WTC11 (cell line): Measurements from ENCODE around the gene HPSE2. TPM values are rescaled to one million over a fixed set of nuclear protein-coding genes. Genes with fewer than 3 reads are reported as not detected.

ENCODE experiments used
- ATAC-seq: fragments of 200-7000 bp; cut with Tn5 transposase; 2 replicates; pipeline ENCODE4 v1.10.0; 2021; ENCODE audit warnings: mild to moderate bottlenecking, moderate library complexity
- CTCF ChIA-PET: fragments of 300-600 bp; sonication (Branson Sonifier 250); formaldehyde crosslinking; loops from one replicate; lab custom pipeline; 2021; ENCODE audit warnings: antibody characterized with exemption; lab: Charles Lee
- POLR2A ChIA-PET: fragments of 350-600 bp; sonication (Branson Sonifier 250); formaldehyde crosslinking; loops from one replicate; lab custom pipeline; 2021; ENCODE audit warnings: antibody characterized with exemption; lab: Charles Lee
- DNase-seq: peaks from one replicate; pipeline ENCODE4 v3.0.0; 2021; ENCODE audit warnings: low spot score
- H3K27ac Mint-ChIP-seq: 2 replicates; pipeline ENCODE4 v1.8.0; 2021; ENCODE audit warnings: mixed read lengths
- H3K27me3 Mint-ChIP-seq: 2 replicates; pipeline ENCODE4 v1.8.0; 2021; ENCODE audit warnings: low read depth, mild to moderate bottlenecking, moderate library complexity, mixed read lengths
- H3K36me3 Mint-ChIP-seq: 2 replicates; pipeline ENCODE4 v1.8.0; 2021; ENCODE audit warnings: mixed read lengths
- H3K4me1 Mint-ChIP-seq: 2 replicates; pipeline ENCODE4 v1.8.0; 2022; ENCODE audit warnings: mixed read lengths
- H3K4me3 Mint-ChIP-seq: 2 replicates; pipeline ENCODE4 v1.8.0; 2021; ENCODE audit warnings: mild to moderate bottlenecking, moderate library complexity, mixed read lengths
- H3K9me3 Mint-ChIP-seq: 2 replicates; pipeline ENCODE4 v1.8.0; 2021; ENCODE audit warnings: mixed read lengths
- ESRRA ChIP-seq: sonication (generic); formaldehyde crosslinking; IDR thresholded peaks from 2 replicates; pipeline ENCODE4 v1.8.1; 2022; ENCODE audit warnings: mild to moderate bottlenecking, missing genetic modification reagents, borderline replicate concordance
- FOXP1 ChIP-seq: sonication (generic); formaldehyde crosslinking; IDR thresholded peaks from 2 replicates; pipeline ENCODE4 v1.8.0; 2022; ENCODE audit warnings: missing genetic modification reagents, mild to moderate bottlenecking, moderate library complexity, borderline replicate concordance
- NFYB ChIP-seq: sonication (generic); formaldehyde crosslinking; conservative IDR thresholded peaks from 2 replicates; pipeline ENCODE4 v1.8.0; 2022; ENCODE audit warnings: low read depth, missing genetic modification reagents
- OVOL2 ChIP-seq: fragments of 250-450 bp; sonication (Bioruptor Pico); IDR thresholded peaks from 2 replicates; pipeline ENCODE4 v1.9.0; 2021; ENCODE audit warnings: mild to moderate bottlenecking, borderline replicate concordance
- RELA ChIP-seq: sonication (generic); formaldehyde crosslinking; IDR thresholded peaks from 2 replicates; pipeline ENCODE4 v1.8.1; 2022; ENCODE audit warnings: missing genetic modification reagents, mild to moderate bottlenecking, borderline replicate concordance
- RORB ChIP-seq: fragments of 250-450 bp; sonication (Bioruptor Pico); IDR thresholded peaks from 2 replicates; pipeline ENCODE4 v1.9.0; 2021; ENCODE audit warnings: mild to moderate bottlenecking
- SMAD4 ChIP-seq: sonication (generic); formaldehyde crosslinking; IDR thresholded peaks from 2 replicates; pipeline ENCODE4 v1.8.0; 2022; ENCODE audit warnings: mild to moderate bottlenecking, missing genetic modification reagents
- TEAD4 ChIP-seq: sonication (generic); formaldehyde crosslinking; IDR thresholded peaks from 2 replicates; pipeline ENCODE4 v1.8.0; 2022; ENCODE audit warnings: mild to moderate bottlenecking, missing genetic modification reagents
- ZNF138 ChIP-seq: sonication (generic); formaldehyde crosslinking; conservative IDR thresholded peaks from 2 replicates; pipeline ENCODE4 v1.8.1; 2022; ENCODE audit warnings: mild to moderate bottlenecking, moderate library complexity, missing genetic modification reagents
- ZNF396 ChIP-seq: fragments of 250-450 bp; sonication (Bioruptor Pico); IDR thresholded peaks from 2 replicates; pipeline ENCODE4 v1.8.0; 2021; ENCODE audit warnings: mild to moderate bottlenecking, moderate library complexity, borderline replicate concordance
- ZNF416 ChIP-seq: fragments of 250-450 bp; sonication (Bioruptor Pico); IDR thresholded peaks from 2 replicates; pipeline ENCODE4 v1.9.0; 2021; ENCODE audit warnings: mild to moderate bottlenecking, inconsistent platforms
- total RNA-seq: library from RNA; stranded (reverse); gene quantifications from 3 replicates; pipeline ENCODE4 v1.2.3, GENCODE V29; 2021
- TF ChIP-seq, protein P1 (sequence below): fragments of 200-600 bp; IDR thresholded peaks from 2 replicates; pipeline ENCODE4 v1.8.0; 2022; ENCODE audit warnings: antibody characterized with exemption
- TF ChIP-seq, protein P2 (sequence below): sonication (generic); formaldehyde crosslinking; IDR thresholded peaks from 2 replicates; pipeline ENCODE4 v1.8.1; 2022; ENCODE audit warnings: mild to moderate bottlenecking, missing genetic modification reagents, moderate library complexity, borderline replicate concordance
- TF ChIP-seq, protein P3 (sequence below): sonication (generic); formaldehyde crosslinking; IDR thresholded peaks from 2 replicates; pipeline ENCODE4 v1.8.1; 2022; ENCODE audit warnings: low read depth, mild to moderate bottlenecking, moderate library complexity, missing genetic modification reagents, borderline replicate concordance
- TF ChIP-seq, protein P4 (sequence below): fragments of 250-450 bp; sonication (Bioruptor Pico); IDR thresholded peaks from 2 replicates; pipeline ENCODE4 v1.8.0; 2021; ENCODE audit warnings: mild to moderate bottlenecking
- TF ChIP-seq, protein P5 (sequence below): fragments of 250-450 bp; sonication (Bioruptor Pico); IDR thresholded peaks from 2 replicates; pipeline ENCODE4 v1.9.0; 2021; ENCODE audit warnings: moderate library complexity, mild to moderate bottlenecking, inconsistent platforms, borderline replicate concordance
- TF ChIP-seq, protein P6 (sequence below): sonication (generic); formaldehyde crosslinking; IDR thresholded peaks from 2 replicates; pipeline ENCODE4 v1.8.0; 2022; ENCODE audit warnings: mild to moderate bottlenecking, missing genetic modification reagents
- TF ChIP-seq, protein P7 (sequence below): sonication (generic); formaldehyde crosslinking; IDR thresholded peaks from 2 replicates; pipeline ENCODE4 v1.8.1; 2023; ENCODE audit warnings: mild to moderate bottlenecking, missing genetic modification reagents, moderate library complexity

The HPSE2 gene
- total RNA-seq, 1 experiment from 2014 or later: 0.66 TPM

DNA sequence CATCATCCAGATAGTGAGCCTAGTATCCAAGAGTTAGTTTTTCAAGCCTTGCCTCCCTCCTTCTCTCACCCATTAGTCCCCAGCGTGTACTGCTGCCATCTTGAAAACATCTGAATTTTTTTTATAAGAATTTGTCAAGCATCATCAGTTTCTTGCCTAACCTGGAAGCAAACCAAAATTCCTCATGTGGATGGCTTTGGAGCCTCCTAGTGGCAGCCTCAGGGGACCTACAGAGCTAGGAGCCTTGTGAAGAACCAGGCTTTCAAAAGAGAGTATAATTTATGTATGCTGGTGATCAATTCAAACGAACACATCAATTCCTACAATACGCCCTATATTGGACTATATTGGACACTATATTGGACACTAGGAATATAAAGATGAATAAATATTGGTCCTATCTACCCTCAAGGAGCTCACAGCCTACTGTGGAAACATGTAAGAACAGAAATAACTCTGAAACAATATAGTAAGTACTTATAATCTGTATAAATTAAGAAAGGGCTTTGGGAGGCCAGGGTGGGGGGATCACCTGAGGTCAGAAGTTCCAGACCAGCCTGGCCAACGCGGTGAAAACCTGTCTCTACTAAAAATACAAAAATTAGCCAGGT, 63.4 kb downstream of the HPSE2 start:
- TF ChIP-seq, protein P1, sequence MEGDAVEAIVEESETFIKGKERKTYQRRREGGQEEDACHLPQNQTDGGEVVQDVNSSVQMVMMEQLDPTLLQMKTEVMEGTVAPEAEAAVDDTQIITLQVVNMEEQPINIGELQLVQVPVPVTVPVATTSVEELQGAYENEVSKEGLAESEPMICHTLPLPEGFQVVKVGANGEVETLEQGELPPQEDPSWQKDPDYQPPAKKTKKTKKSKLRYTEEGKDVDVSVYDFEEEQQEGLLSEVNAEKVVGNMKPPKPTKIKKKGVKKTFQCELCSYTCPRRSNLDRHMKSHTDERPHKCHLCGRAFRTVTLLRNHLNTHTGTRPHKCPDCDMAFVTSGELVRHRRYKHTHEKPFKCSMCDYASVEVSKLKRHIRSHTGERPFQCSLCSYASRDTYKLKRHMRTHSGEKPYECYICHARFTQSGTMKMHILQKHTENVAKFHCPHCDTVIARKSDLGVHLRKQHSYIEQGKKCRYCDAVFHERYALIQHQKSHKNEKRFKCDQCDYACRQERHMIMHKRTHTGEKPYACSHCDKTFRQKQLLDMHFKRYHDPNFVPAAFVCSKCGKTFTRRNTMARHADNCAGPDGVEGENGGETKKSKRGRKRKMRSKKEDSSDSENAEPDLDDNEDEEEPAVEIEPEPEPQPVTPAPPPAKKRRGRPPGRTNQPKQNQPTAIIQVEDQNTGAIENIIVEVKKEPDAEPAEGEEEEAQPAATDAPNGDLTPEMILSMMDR: peak; percentile 61
- TF ChIP-seq FOXP1 (CRISPR knock-in tag): no peak
- Mint-ChIP-seq H3K27ac (no peak overlapping the region), H3K36me3 (0 out of 2 replicates have a peak, but pooled peaks cover 2% of the 10 kb centered on the region), H3K27me3 (no peaks in the 10 kb centered on the region), H3K9me3 (peaks cover 4% of the 10 kb centered on the region; the same call in 1 of the 2 replicates), H3K4me1 (peaks cover 13% of the 10 kb centered on the region), H3K4me3 (no peak overlapping the region)
- ChIA-PET CTCF (interaction anchor here (0.5 to 1.8 kb wide), 16 partner anchors 11 to 747 kb away, joined by 3 to 11 read pairs (median 3); no protein-coding TSS in a partner anchor), POLR2A (no interaction called here)
- ATAC-seq (peak; percentile 81), DNase-seq (peak; percentile 65)

DNA sequence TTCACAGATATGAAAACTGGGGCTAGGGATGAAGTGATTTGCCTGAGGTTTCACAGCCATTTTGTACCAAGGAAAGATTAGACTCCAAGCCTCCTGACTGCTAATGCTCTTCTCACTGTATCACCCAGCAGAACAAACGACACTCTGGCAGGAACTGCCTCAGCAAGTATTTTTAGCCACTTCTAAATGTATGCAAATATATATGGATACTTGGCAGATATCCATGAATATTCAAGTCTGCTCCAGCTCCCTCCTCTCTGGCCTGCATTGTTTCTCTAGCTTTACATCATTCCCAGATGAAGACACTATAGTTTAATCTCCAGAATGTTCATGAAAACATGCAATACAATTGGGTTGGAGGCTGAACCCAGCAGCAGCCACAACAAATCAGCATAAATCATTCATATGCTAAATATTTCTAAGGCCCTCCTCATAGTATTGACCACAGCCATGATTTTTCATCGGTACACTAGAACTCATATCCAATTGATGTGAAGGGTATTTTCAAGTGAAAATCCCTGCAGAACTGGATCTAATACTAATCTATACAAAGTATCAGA, 65.5 kb downstream of the HPSE2 start:
- ATAC-seq (peak; percentile 52), DNase-seq (no peak)
- Mint-ChIP-seq H3K27ac (peak overlapping the region; percentile 73; the same call in 1 of the 2 replicates), H3K9me3 (peaks cover 7% of the 10 kb centered on the region; the same call in 1 of the 2 replicates), H3K27me3 (no peaks in the 10 kb centered on the region)
- POLR2A ChIA-PET: interaction anchor here (0.5 kb wide), 1 partner anchor 14 kb away, joined by 3 read pairs; no protein-coding TSS in a partner anchor
- TF ChIP-seq, protein P2, sequence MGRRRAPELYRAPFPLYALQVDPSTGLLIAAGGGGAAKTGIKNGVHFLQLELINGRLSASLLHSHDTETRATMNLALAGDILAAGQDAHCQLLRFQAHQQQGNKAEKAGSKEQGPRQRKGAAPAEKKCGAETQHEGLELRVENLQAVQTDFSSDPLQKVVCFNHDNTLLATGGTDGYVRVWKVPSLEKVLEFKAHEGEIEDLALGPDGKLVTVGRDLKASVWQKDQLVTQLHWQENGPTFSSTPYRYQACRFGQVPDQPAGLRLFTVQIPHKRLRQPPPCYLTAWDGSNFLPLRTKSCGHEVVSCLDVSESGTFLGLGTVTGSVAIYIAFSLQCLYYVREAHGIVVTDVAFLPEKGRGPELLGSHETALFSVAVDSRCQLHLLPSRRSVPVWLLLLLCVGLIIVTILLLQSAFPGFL (CRISPR knock-in tag): no peak
- TF ChIP-seq, protein P3, sequence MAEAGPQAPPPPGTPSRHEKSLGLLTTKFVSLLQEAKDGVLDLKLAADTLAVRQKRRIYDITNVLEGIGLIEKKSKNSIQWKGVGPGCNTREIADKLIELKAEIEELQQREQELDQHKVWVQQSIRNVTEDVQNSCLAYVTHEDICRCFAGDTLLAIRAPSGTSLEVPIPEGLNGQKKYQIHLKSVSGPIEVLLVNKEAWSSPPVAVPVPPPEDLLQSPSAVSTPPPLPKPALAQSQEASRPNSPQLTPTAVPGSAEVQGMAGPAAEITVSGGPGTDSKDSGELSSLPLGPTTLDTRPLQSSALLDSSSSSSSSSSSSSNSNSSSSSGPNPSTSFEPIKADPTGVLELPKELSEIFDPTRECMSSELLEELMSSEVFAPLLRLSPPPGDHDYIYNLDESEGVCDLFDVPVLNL: no peak
- TF ChIP-seq, protein P4, sequence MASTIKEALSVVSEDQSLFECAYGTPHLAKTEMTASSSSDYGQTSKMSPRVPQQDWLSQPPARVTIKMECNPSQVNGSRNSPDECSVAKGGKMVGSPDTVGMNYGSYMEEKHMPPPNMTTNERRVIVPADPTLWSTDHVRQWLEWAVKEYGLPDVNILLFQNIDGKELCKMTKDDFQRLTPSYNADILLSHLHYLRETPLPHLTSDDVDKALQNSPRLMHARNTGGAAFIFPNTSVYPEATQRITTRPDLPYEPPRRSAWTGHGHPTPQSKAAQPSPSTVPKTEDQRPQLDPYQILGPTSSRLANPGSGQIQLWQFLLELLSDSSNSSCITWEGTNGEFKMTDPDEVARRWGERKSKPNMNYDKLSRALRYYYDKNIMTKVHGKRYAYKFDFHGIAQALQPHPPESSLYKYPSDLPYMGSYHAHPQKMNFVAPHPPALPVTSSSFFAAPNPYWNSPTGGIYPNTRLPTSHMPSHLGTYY (CRISPR knock-in tag): no peak
- TF ChIP-seq SMAD4 (CRISPR knock-in tag): no peak
- TF ChIP-seq RELA (CRISPR knock-in tag): no peak
- no peak for TF ChIP-seq ESRRA (CRISPR knock-in tag)
- TF ChIP-seq TEAD4 (CRISPR knock-in tag): no peak
- TF ChIP-seq, protein P5, sequence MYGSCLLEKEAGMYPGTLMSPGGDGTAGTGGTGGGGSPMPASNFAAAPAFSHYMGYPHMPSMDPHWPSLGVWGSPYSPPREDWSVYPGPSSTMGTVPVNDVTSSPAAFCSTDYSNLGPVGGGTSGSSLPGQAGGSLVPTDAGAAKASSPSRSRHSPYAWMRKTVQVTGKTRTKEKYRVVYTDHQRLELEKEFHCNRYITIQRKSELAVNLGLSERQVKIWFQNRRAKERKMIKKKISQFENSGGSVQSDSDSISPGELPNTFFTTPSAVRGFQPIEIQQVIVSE: no peak
- no peak for TF ChIP-seq RORB (CRISPR knock-in tag)
- TF ChIP-seq, protein P6, sequence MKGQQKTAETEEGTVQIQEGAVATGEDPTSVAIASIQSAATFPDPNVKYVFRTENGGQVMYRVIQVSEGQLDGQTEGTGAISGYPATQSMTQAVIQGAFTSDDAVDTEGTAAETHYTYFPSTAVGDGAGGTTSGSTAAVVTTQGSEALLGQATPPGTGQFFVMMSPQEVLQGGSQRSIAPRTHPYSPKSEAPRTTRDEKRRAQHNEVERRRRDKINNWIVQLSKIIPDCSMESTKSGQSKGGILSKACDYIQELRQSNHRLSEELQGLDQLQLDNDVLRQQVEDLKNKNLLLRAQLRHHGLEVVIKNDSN (CRISPR knock-in tag): no peak
- no peak for TF ChIP-seq OVOL2 (CRISPR knock-in tag)
- no peak for TF ChIP-seq ZNF416 (CRISPR knock-in tag)
- no peak for TF ChIP-seq ZNF138
- TF ChIP-seq ZNF396 (CRISPR knock-in tag): no peak
- no peak for TF ChIP-seq NFYB (CRISPR knock-in tag)
- TF ChIP-seq, protein P7, sequence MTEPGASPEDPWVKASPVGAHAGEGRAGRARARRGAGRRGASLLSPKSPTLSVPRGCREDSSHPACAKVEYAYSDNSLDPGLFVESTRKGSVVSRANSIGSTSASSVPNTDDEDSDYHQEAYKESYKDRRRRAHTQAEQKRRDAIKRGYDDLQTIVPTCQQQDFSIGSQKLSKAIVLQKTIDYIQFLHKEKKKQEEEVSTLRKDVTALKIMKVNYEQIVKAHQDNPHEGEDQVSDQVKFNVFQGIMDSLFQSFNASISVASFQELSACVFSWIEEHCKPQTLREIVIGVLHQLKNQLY: no peak
- TF ChIP-seq, all 79 proteins: peak for 0
- Mint-ChIP-seq H3K4me1 (peaks cover 13% of the 10 kb centered on the region), H3K36me3 (0 out of 2 replicates have a peak, but pooled peaks cover 2% of the 10 kb centered on the region), H3K4me3 (no peak overlapping the region)
- CTCF ChIA-PET: no interaction called here
